ENCODE results near the gene MED12L. TPM values are rescaled to one million over a fixed set of nuclear protein-coding genes. Genes with fewer than 3 reads are reported as not detected.

The MED12L gene
- total RNA-seq, result under 1 TPM; 0.15 to 0.37 (median 0.22) TPM

- TF ChIP-seq CTCF (IDR thresholded peaks at IDR 0.05), result no peak
- TF ChIP-seq POLR2A (IDR thresholded peaks at IDR 0.05), result no peak
- H3K4me3 ChIP-seq (ENCODE audit: low read depth, poor library complexity, severe bottlenecking), result peak within 1 kb of the TSS; percentile 26
- peak in 1 of 2 donors; percentile 87 for DNase-seq (ENCODE audit: low spot score in 2 of 2)
- intact Hi-C loops (cut with DNase I; ENCODE audit: low total_unique reads), result no loop called here
- 0 to 1% methylated on average over 20 to 54 of the region's 84 CpGs for WGBS, 2 donors
Observed at GRCh38 chr3:151085227-151085888, at the start of gene MED12L. Gene MED12L, plus strand, starts transcription at chr3:151085664. Its CDS starts 1,263 bp downstream, at chr3:151086927.

GRCh38 chr3:151037746-151038477 lies 47.6 kb upstream of the MED12L start:
- intact Hi-C loops (cut with DNase I; ENCODE audit: low total_unique reads), result no loop called here
- no peak overlapping the region for H3K4me3 ChIP-seq (ENCODE audit: low read depth, poor library complexity, severe bottlenecking)
- 47 to 56% methylated on average over 4 of the region's 4 CpGs for WGBS, 2 donors
- no peak for TF ChIP-seq POLR2A (IDR thresholded peaks at IDR 0.05)
- no peak for TF ChIP-seq CTCF (IDR thresholded peaks at IDR 0.05)
- DNase-seq (ENCODE audit: low spot score in 2 of 2), result no peak

- intact Hi-C loops (cut with DNase I; ENCODE audit: low total_unique reads), result no loop called here
- 97 to 100% methylated on average over 1 of the region's 1 CpG for WGBS, 2 donors
- DNase-seq (ENCODE audit: low spot score in 2 of 2), result no peak
- no peak overlapping the region for H3K4me3 ChIP-seq (ENCODE audit: low read depth, poor library complexity, severe bottlenecking)
- no peak for TF ChIP-seq POLR2A (IDR thresholded peaks at IDR 0.05)
- TF ChIP-seq CTCF (IDR thresholded peaks at IDR 0.05), result no peak
Observed at GRCh38 chr3:151044706-151045105, 40.8 kb upstream of the MED12L start.

GRCh38 chr3:151047636-151048035 lies 37.8 kb upstream of the MED12L start:
- intact Hi-C loops (cut with DNase I; ENCODE audit: low total_unique reads), result no loop called here
- no peak overlapping the region for H3K4me3 ChIP-seq (ENCODE audit: low read depth, poor library complexity, severe bottlenecking)
- no peak for TF ChIP-seq POLR2A (IDR thresholded peaks at IDR 0.05)
- no peak for TF ChIP-seq CTCF (IDR thresholded peaks at IDR 0.05)
- no peak for DNase-seq (ENCODE audit: low spot score in 2 of 2)

- intact Hi-C loops (cut with DNase I; ENCODE audit: low total_unique reads), result no loop called here
- H3K4me3 ChIP-seq (ENCODE audit: low read depth, poor library complexity, severe bottlenecking), result no peak overlapping the region
- DNase-seq (ENCODE audit: low spot score in 2 of 2), result no peak
- no peak for TF ChIP-seq POLR2A (IDR thresholded peaks at IDR 0.05)
- no peak for TF ChIP-seq CTCF (IDR thresholded peaks at IDR 0.05)
- WGBS, 2 donors, result 94 to 100% methylated on average over 1 of the region's 1 CpG
Observed at GRCh38 chr3:151051533-151051932, 33.9 kb upstream of the MED12L start.

Measured in lower leg skin (tissue), 4 donors.